GM19035 (cell line): ENCODE measurements around the gene UGT1A5.

ENCODE experiments used
- ATAC-seq: cut with Tn5 transposase; IDR thresholded peaks from one replicate; pipeline ENCODE4 v1.9.1; 2021; ENCODE audit not compliant: unreplicated experiment

UGT1A5 gene

GRCh38 chr2:233803994-233804393, 91.3 kb downstream of the UGT1A5 start:
- no peak for ATAC-seq

- no peak for ATAC-seq
These were observed 94.6 kb downstream of the UGT1A5 start for GRCh38 chr2:233807215-233807865.

- ATAC-seq = no peak
These were observed 95.5 kb downstream of the UGT1A5 start for GRCh38 chr2:233807966-233808935.

- no peak for ATAC-seq
These were observed 97.7 kb downstream of the UGT1A5 start for GRCh38 chr2:233810385-233810784.

GRCh38 chr2:233811087-233811486, 98.4 kb downstream of the UGT1A5 start:
- ATAC-seq = no peak

- no peak for ATAC-seq
These were observed 99.0 kb downstream of the UGT1A5 start for GRCh38 chr2:233811732-233812131.

GRCh38 chr2:233813236-233814055, 100.7 kb downstream of the UGT1A5 start:
- no peak for ATAC-seq

- no peak for ATAC-seq
These were observed 101.5 kb downstream of the UGT1A5 start for GRCh38 chr2:233814056-233814835.

- no peak for ATAC-seq
These were observed 103.2 kb downstream of the UGT1A5 start for GRCh38 chr2:233815861-233816260.

- no peak for ATAC-seq
These were observed 103.6 kb downstream of the UGT1A5 start for GRCh38 chr2:233816334-233816733.

- ATAC-seq = no peak
These were observed 104.1 kb downstream of the UGT1A5 start for GRCh38 chr2:233816771-233817170.

GRCh38 chr2:233817361-233817911, 104.7 kb downstream of the UGT1A5 start:
- ATAC-seq = no peak

- ATAC-seq = no peak
These were observed 105.4 kb downstream of the UGT1A5 start for GRCh38 chr2:233817995-233818638.

- no peak for ATAC-seq
These were observed 106.2 kb downstream of the UGT1A5 start for GRCh38 chr2:233818639-233819621.

- ATAC-seq = no peak
These were observed 107.4 kb downstream of the UGT1A5 start for GRCh38 chr2:233819884-233820773.

GRCh38 chr2:233820774-233821105, 108.0 kb downstream of the UGT1A5 start:
- ATAC-seq = no peak

- ATAC-seq = no peak
These were observed 108.5 kb downstream of the UGT1A5 start for GRCh38 chr2:233821196-233821595.

- ATAC-seq = no peak
These were observed 109.0 kb downstream of the UGT1A5 start for GRCh38 chr2:233821709-233822100.
